ENCODE data around the gene SLC39A8. TPM values are rescaled to one million over a fixed set of nuclear protein-coding genes. Genes with fewer than 3 reads are reported as not detected.

SLC39A8 gene
- total and polyA plus RNA-seq, 9 of the 15 experiments (the other 6 are each of a cell fraction or from before 2014, with no cell fraction given), result 8.2 to 30.3 (median 25.0) TPM

- TF ChIP-seq CCAR2 (IDR thresholded peaks at IDR 0.05; ENCODE audit: low read depth, low read length) (no peak), ZNF3 (CRISPR knock-in tag; IDR thresholded peaks at IDR 0.05) (no peak), FOXK1 (CRISPR knock-in tag; IDR thresholded peaks at IDR 0.05; ENCODE audit: borderline replicate concordance) (no peak), ZNF146 (CRISPR knock-in tag; IDR thresholded peaks at IDR 0.05; ENCODE audit: unreplicated experiment) (no peak), ILK (tag; IDR thresholded peaks at IDR 0.05; ENCODE audit: borderline replicate concordance, low read depth) (no peak), THAP7 (CRISPR knock-in tag; IDR thresholded peaks at IDR 0.05) (no peak), IRF2 (CRISPR knock-in tag; IDR thresholded peaks at IDR 0.05) (no peak)
These were observed 127.4 kb downstream of the SLC39A8 start (continued) for GRCh38 chr4:102217775-102218355.

- H3K4me3 ChIP-seq, result no peak overlapping the region
These were observed 127.9 kb downstream of the SLC39A8 start for GRCh38 chr4:102217345-102217744.

More at GRCh38 chr4:102217345-102217744, 127.9 kb downstream of the SLC39A8 start:
- TF ChIP-seq ZNF589 (CRISPR knock-in tag; IDR thresholded peaks at IDR 0.05; ENCODE audit: low read depth) (no peak), RBM34 (IDR thresholded peaks at IDR 0.05; ENCODE audit: borderline replicate concordance, insufficient read depth, low read length) (no peak), ZNF707 (CRISPR knock-in tag; conservative IDR thresholded peaks at IDR 0.05) (no peak), RREB1 (CRISPR knock-in tag; IDR thresholded peaks at IDR 0.05) (no peak), SIRT6 (IDR thresholded peaks at IDR 0.05; ENCODE audit: low read depth, low read length) (no peak)
- Histone ChIP-seq H3K36me3 (ENCODE audit: control insufficient read depth, insufficient read depth, low read length) (no peaks in the 10 kb centered on the region), H4K20me1 (replicated peaks; ENCODE audit: control insufficient read depth, insufficient read depth, low read length) (no peaks in the 10 kb centered on the region), H3K79me2 (ENCODE audit: control insufficient read depth, insufficient read depth, low read length) (no peaks in the 10 kb centered on the region), H2AFZ (ENCODE audit: low read depth, low read length) (no peak overlapping the region), H3K27me3 (ENCODE audit: control insufficient read depth in 2 of 2, insufficient read depth in 2 of 2, low read length in 2 of 2) (no peaks in the 10 kb centered on the region), H3K4me1 (replicated peaks in 1 of 2; ENCODE audit: control insufficient read depth in 2 of 2, insufficient read depth in 2 of 2, low read length in 2 of 2) (no peaks in the 10 kb centered on the region), H3K9me3 (replicated peaks; ENCODE audit: control insufficient read depth, insufficient read depth, low read depth, low read length) (no peaks in the 10 kb centered on the region), H3K4me2 (ENCODE audit: insufficient read depth, low read length) (no peak overlapping the region), H3K9me1 (ENCODE audit: control insufficient read depth, insufficient read depth, low read length) (no peaks in the 10 kb centered on the region), H3K27ac (ENCODE audit: extremely low read depth, low read depth, low read length) (no peak overlapping the region), H3K9ac (ENCODE audit: insufficient read depth in 1 of 2, low read depth in 2 of 2, low read length in 2 of 2) (no peak overlapping the region)
- POLR2A ChIA-PET, result no interaction called here
- CTCF ChIA-PET (ENCODE audit: low intra/inter-chr PET ratio), result no interaction called here
- no TSS peak for BruUV-seq (replicated peaks)
- no peak for DNase-seq (ENCODE audit: extremely low read depth in 1 of 4, low spot score in 3 of 4)
- intact Hi-C loops (cut with micrococcal nuclease) (no loop called here), in situ Hi-C loops (cut with MboI) (no loop called here)
- FAIRE-seq, result no peak
- WGBS (ENCODE audit: insufficient coverage, low coverage, missing lambda C conversion rate), result 0% methylated on average over 3 of the region's 3 CpGs
- ATAC-seq, result no peak
